Measurements from ENCODE around the gene SRSF3.

SRSF3 gene

GRCh38 chr6:36642913-36643817, 49.0 kb downstream of the SRSF3 start:
- no peak for TF ChIP-seq SIN3A (IDR thresholded peaks at IDR 0.05; ENCODE audit: borderline replicate concordance, insufficient read depth, low read length)

- no peak for TF ChIP-seq POLR2AphosphoS5 (IDR thresholded peaks at IDR 0.05; ENCODE audit: low read depth, low read length)
- TF ChIP-seq, protein P1, sequence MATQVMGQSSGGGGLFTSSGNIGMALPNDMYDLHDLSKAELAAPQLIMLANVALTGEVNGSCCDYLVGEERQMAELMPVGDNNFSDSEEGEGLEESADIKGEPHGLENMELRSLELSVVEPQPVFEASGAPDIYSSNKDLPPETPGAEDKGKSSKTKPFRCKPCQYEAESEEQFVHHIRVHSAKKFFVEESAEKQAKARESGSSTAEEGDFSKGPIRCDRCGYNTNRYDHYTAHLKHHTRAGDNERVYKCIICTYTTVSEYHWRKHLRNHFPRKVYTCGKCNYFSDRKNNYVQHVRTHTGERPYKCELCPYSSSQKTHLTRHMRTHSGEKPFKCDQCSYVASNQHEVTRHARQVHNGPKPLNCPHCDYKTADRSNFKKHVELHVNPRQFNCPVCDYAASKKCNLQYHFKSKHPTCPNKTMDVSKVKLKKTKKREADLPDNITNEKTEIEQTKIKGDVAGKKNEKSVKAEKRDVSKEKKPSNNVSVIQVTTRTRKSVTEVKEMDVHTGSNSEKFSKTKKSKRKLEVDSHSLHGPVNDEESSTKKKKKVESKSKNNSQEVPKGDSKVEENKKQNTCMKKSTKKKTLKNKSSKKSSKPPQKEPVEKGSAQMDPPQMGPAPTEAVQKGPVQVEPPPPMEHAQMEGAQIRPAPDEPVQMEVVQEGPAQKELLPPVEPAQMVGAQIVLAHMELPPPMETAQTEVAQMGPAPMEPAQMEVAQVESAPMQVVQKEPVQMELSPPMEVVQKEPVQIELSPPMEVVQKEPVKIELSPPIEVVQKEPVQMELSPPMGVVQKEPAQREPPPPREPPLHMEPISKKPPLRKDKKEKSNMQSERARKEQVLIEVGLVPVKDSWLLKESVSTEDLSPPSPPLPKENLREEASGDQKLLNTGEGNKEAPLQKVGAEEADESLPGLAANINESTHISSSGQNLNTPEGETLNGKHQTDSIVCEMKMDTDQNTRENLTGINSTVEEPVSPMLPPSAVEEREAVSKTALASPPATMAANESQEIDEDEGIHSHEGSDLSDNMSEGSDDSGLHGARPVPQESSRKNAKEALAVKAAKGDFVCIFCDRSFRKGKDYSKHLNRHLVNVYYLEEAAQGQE (IDR thresholded peaks at IDR 0.05; ENCODE audit: insufficient read depth in 1 of 2, low read depth in 2 of 2, low read length in 2 of 2), result no peak
- no peak for TF ChIP-seq TAF1 (IDR thresholded peaks at IDR 0.05; ENCODE audit: borderline replicate concordance, insufficient read depth, low read length)
- TF ChIP-seq SIN3A (IDR thresholded peaks at IDR 0.05; ENCODE audit: borderline replicate concordance, insufficient read depth, low read length), result no peak
- no peak for TF ChIP-seq FOXP2 (optimal IDR thresholded peaks at IDR 0.05; ENCODE audit: borderline replicate concordance, extremely low read depth, extremely low read length, insufficient read depth)
Observed at GRCh38 chr6:36643977-36644376, 49.8 kb downstream of the SRSF3 start.

DNA sequence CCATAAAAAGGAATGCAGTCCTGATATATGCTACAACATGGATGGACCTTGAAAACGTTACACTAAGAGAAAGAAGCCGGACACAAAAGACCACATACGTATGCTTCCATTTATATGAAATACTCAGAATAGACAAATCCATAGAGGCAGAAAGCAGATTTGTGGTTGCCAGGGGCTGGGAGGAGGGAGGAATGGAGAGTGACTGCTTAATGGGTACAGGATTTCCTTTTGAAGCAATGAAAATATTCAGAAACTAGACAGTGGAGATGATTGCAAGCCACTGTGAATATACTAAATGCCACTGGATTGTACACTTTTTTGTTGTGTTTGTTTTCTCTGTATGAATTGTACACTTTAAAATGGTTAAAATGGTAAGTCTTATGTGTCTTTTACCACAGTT, 54.9 kb downstream of the SRSF3 start:
- TF ChIP-seq TAF1 (IDR thresholded peaks at IDR 0.05; ENCODE audit: borderline replicate concordance, insufficient read depth, low read length), result no peak
- TF ChIP-seq POLR2AphosphoS5 (IDR thresholded peaks at IDR 0.05; ENCODE audit: low read depth, low read length), result no peak
- TF ChIP-seq FOXP2 (optimal IDR thresholded peaks at IDR 0.05; ENCODE audit: borderline replicate concordance, extremely low read depth, extremely low read length, insufficient read depth), result no peak
- no peak for TF ChIP-seq SIN3A (IDR thresholded peaks at IDR 0.05; ENCODE audit: borderline replicate concordance, insufficient read depth, low read length)
- TF ChIP-seq, protein P1 (IDR thresholded peaks at IDR 0.05; ENCODE audit: insufficient read depth in 1 of 2, low read depth in 2 of 2, low read length in 2 of 2), result no peak

DNA sequence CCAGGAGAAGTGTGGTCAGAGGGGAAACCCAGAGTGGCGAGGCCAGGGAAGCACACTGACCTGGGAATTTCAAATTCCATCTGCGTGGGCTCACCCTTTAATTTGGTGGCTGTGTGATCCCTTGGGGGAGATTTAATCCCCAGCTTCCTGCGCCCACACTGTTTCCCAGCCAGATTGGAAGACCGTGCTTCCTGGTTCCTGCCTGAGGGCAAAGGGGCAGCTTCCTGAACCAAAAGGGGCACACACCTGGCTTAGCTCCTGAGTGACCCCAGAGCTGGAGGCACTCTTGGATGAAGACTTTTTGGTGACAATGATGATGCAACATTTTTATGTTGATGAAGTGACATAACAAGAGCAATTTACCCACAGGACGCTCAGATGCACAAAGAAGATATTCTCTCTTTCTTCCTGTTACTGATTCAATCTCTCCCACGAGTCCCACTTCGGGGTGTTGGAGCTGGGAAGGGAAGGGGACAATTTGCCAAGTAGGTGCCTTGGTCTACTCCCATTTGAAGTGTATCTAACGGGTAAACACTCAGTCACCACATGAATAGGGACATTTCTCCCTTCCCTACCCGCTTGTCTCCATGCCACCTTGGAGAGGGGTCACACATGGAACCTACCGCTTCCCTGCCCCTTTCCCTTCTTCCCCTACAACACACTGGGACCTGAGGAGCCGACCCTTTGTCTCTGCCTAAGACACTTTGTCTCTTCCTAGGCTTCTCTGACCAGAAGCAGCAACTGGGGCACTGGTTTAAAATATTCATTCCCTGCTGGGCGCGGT, 55.7 kb downstream of the SRSF3 start:
- TF ChIP-seq SIN3A (IDR thresholded peaks at IDR 0.05; ENCODE audit: borderline replicate concordance, insufficient read depth, low read length) (no peak), POLR2AphosphoS5 (IDR thresholded peaks at IDR 0.05; ENCODE audit: low read depth, low read length) (no peak), FOXP2 (optimal IDR thresholded peaks at IDR 0.05; ENCODE audit: borderline replicate concordance, extremely low read depth, extremely low read length, insufficient read depth) (no peak), TAF1 (IDR thresholded peaks at IDR 0.05; ENCODE audit: borderline replicate concordance, insufficient read depth, low read length) (no peak)
- TF ChIP-seq, protein P1 (IDR thresholded peaks at IDR 0.05; ENCODE audit: insufficient read depth in 1 of 2, low read depth in 2 of 2, low read length in 2 of 2), result no peak

GRCh38 chr6:36650848-36651478, 56.8 kb downstream of the SRSF3 start:
- TF ChIP-seq SIN3A (IDR thresholded peaks at IDR 0.05; ENCODE audit: borderline replicate concordance, insufficient read depth, low read length) (no peak), TAF1 (IDR thresholded peaks at IDR 0.05; ENCODE audit: borderline replicate concordance, insufficient read depth, low read length) (no peak), FOXP2 (optimal IDR thresholded peaks at IDR 0.05; ENCODE audit: borderline replicate concordance, extremely low read depth, extremely low read length, insufficient read depth) (no peak), POLR2AphosphoS5 (IDR thresholded peaks at IDR 0.05; ENCODE audit: low read depth, low read length) (no peak)
- TF ChIP-seq, protein P1 (IDR thresholded peaks at IDR 0.05; ENCODE audit: insufficient read depth in 1 of 2, low read depth in 2 of 2, low read length in 2 of 2), result no peak

All from PFSK-1 (cell line).